Measurements from ENCODE around the gene SLC36A1. TPM values are rescaled to one million over a fixed set of nuclear protein-coding genes. Genes with fewer than 3 reads are reported as not detected.
"Not testable (repeated sequence)": the region's sequence is repeated elsewhere in the genome, so short reads cannot be mapped to it uniquely, and the experiment has no call there.

Gene SLC36A1
- polyA plus RNA-seq (ENCODE audit: insufficient read depth in 1 of 5, insufficient read length in 5 of 5, low replicate concordance in 1 of 5): 1 to 10 TPM; 3.7 to 6.6 (median 5.2) TPM
- long read RNA-seq, donor 1, full-length matches to known transcripts: 1 of 1 reads
- long read RNA-seq, donor 1, partial matches to known transcripts: 0 of 1 reads
- long read RNA-seq, donor 1, other reads (novel, unspliced or antisense): 0 of 1 reads
- long read RNA-seq, donor 2, partial matches to known transcripts: 0 of 1 reads
- long read RNA-seq, donor 2, other reads (novel, unspliced or antisense): 0 of 1 reads
- long read RNA-seq, donor 3, full-length matches to known transcripts: 1 of 1 reads
- long read RNA-seq, donor 3, partial matches to known transcripts: 0 of 1 reads
- long read RNA-seq, donor 3, other reads (novel, unspliced or antisense): 0 of 1 reads
- long read RNA-seq, donor 4: 0 reads
- long read RNA-seq, donor 5: 0 reads
- long read RNA-seq, donor 6: 0 reads
- long read RNA-seq, donor 7, full-length matches to known transcripts: 2 of 2 reads
- long read RNA-seq, donor 7, partial matches to known transcripts: 0 of 2 reads
- long read RNA-seq, donor 7, other reads (novel, unspliced or antisense): 0 of 2 reads
- long read RNA-seq, donor 8: 0 reads

- DNase-seq: peak; percentile 85 to 91
Observed at GRCh38 chr5:151447174-151448037, at the start of gene SLC36A1. Gene SLC36A1 (plus strand): TSS chr5:151447603. CDS start chr5:151458793, 11,190 bp downstream.

- DNase-seq: no peak
Observed at GRCh38 chr5:151405334-151406160, 41.9 kb upstream of the SLC36A1 start.

- no peak for DNase-seq
Observed at GRCh38 chr5:151406322-151406947, 41.0 kb upstream of the SLC36A1 start.

GRCh38 chr5:151408591-151409230, 38.7 kb upstream of the SLC36A1 start:
- no peak for DNase-seq

GRCh38 chr5:151413800-151414199, 33.6 kb upstream of the SLC36A1 start:
- peak in 1 of 2 donors; percentile 4 for DNase-seq

- no peak for DNase-seq
Observed at GRCh38 chr5:151414536-151414935, 32.9 kb upstream of the SLC36A1 start.

- DNase-seq: no peak
Observed at GRCh38 chr5:151417712-151418111, 29.7 kb upstream of the SLC36A1 start.

- DNase-seq: no peak
Observed at GRCh38 chr5:151420127-151420526, 27.3 kb upstream of the SLC36A1 start.

- DNase-seq: no peak
Observed at GRCh38 chr5:151424892-151425523, 22.4 kb upstream of the SLC36A1 start.

GRCh38 chr5:151426347-151426746, 21.1 kb upstream of the SLC36A1 start:
- DNase-seq: not testable (repeated sequence)

GRCh38 chr5:151427258-151427657, 20.1 kb upstream of the SLC36A1 start:
- no peak for DNase-seq

- DNase-seq: no peak
Observed at GRCh38 chr5:151430731-151431130, 16.7 kb upstream of the SLC36A1 start.

- DNase-seq: no peak
Observed at GRCh38 chr5:151431666-151432065, 15.7 kb upstream of the SLC36A1 start.

GRCh38 chr5:151432210-151432609, 15.2 kb upstream of the SLC36A1 start:
- no peak for DNase-seq

GRCh38 chr5:151434570-151435237, 12.7 kb upstream of the SLC36A1 start:
- DNase-seq: no peak

- peak; percentile 10 to 11 for DNase-seq
Observed at GRCh38 chr5:151448038-151448985, 909 bp downstream of the SLC36A1 start.

GRCh38 chr5:151449297-151449696, 1.9 kb downstream of the SLC36A1 start:
- no peak for DNase-seq

GRCh38 chr5:151449839-151450238, 2.4 kb downstream of the SLC36A1 start:
- no peak for DNase-seq
